Stomach (tissue), 4 donors: ENCODE measurements around the gene IL2RA.

ENCODE experiments used
- EP300 ChIP-seq: sonication (generic); formaldehyde crosslinking; IDR thresholded peaks from one replicate; pipeline ENCODE4 v1.6.1; 2017; ENCODE audit warnings: antibody characterized with exemption
- POLR2A ChIP-seq, 4 donors: fragments of 450-650 bp; IDR thresholded peaks; one replicate each; pipeline ENCODE4 v1.6.1; 2016; ENCODE audit warnings: antibody characterized with exemption in 4 of 4, control low read depth in 2 of 4, mild to moderate bottlenecking in 1 of 4, moderate library complexity in 1 of 4

DNA sequence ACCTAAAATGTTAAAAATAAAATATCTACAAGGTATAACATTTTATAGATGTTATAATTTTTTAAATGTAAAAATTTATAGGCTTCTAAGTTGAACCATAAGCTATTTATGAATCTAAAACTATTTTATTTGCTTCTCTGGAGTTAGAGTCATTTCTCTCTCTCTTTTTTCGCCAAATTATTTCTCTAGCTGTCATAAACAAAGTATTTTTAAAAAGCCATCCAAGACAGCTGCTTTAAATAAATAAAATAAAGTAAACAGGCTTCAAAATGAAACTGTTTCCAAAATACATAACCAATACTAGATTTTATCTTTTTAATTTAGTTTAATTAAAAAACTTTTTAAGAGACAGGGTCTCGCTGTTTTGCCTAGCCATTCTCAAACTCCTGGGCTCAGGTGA lies 72.4 kb downstream of the IL2RA start:
- TF ChIP-seq EP300 = no peak
- TF ChIP-seq POLR2A (IDR thresholded peaks at IDR 0.05) = no peak
